GM19324 (cell line): ENCODE data around the gene MOCS1.
"Not testable (repeated sequence)": the region's sequence is repeated elsewhere in the genome, so short reads cannot be mapped to it uniquely, and the experiment has no call there.

ENCODE experiments used
- ATAC-seq: cut with Tn5 transposase; IDR thresholded peaks from one replicate; pipeline ENCODE4 v1.9.1; 2021; ENCODE audit warnings: mild to moderate bottlenecking, moderate library complexity; ENCODE audit not compliant: unreplicated experiment, low FRiP score

The MOCS1 gene

GRCh38 chr6:39934131-39934757, at the start of gene MOCS1:
Gene MOCS1 (minus strand): TSS chr6:39934462. CDS start chr6:39934417, 45 bp downstream.
- no peak for ATAC-seq

GRCh38 chr6:39984051-39984450, 49.8 kb upstream of the MOCS1 start:
- no peak for ATAC-seq

- no peak for ATAC-seq
Measured at GRCh38 chr6:39983193-39983592, 48.9 kb upstream of the MOCS1 start.

- no peak for ATAC-seq
Measured at GRCh38 chr6:39982720-39983119, 48.5 kb upstream of the MOCS1 start.

GRCh38 chr6:39980839-39981580, 46.7 kb upstream of the MOCS1 start:
- no peak for ATAC-seq

GRCh38 chr6:39979461-39980328, 45.4 kb upstream of the MOCS1 start:
- ATAC-seq, result no peak

GRCh38 chr6:39978240-39978639, 44.0 kb upstream of the MOCS1 start:
- ATAC-seq, result no peak

GRCh38 chr6:39973661-39974060, 39.4 kb upstream of the MOCS1 start:
- ATAC-seq, result no peak

GRCh38 chr6:39972717-39973116, 38.5 kb upstream of the MOCS1 start:
- not testable (repeated sequence) for ATAC-seq

GRCh38 chr6:39971131-39971530, 36.9 kb upstream of the MOCS1 start:
- ATAC-seq, result not testable (repeated sequence)

- ATAC-seq, result no peak
Measured at GRCh38 chr6:39965751-39966150, 31.5 kb upstream of the MOCS1 start.

GRCh38 chr6:39964530-39964929, 30.3 kb upstream of the MOCS1 start:
- ATAC-seq, result no peak

- ATAC-seq, result no peak
Measured at GRCh38 chr6:39964094-39964493, 29.8 kb upstream of the MOCS1 start.

- ATAC-seq, result no peak
Measured at GRCh38 chr6:39962831-39963230, 28.6 kb upstream of the MOCS1 start.

GRCh38 chr6:39961178-39961577, 26.9 kb upstream of the MOCS1 start:
- no peak for ATAC-seq

- no peak for ATAC-seq
Measured at GRCh38 chr6:39958947-39959346, 24.7 kb upstream of the MOCS1 start.

- no peak for ATAC-seq
Measured at GRCh38 chr6:39956936-39957335, 22.7 kb upstream of the MOCS1 start.

GRCh38 chr6:39953076-39953618, 18.9 kb upstream of the MOCS1 start:
- ATAC-seq, result no peak

- no peak for ATAC-seq
Measured at GRCh38 chr6:39952167-39952566, 17.9 kb upstream of the MOCS1 start.

GRCh38 chr6:39951716-39952115, 17.5 kb upstream of the MOCS1 start:
- no peak for ATAC-seq

GRCh38 chr6:39951191-39951590, 16.9 kb upstream of the MOCS1 start:
- ATAC-seq, result no peak
